HUDEP-2 (cell line): ENCODE measurements around the gene AQP1.

Experiments
- DNase-seq, 76 experiments: peaks; one replicate each; lab custom pipeline; 2025; ENCODE audit not compliant: unreplicated experiment in 76 of 76; lab: John Stamatoyannopoulos, UW

The AQP1 gene

DNA sequence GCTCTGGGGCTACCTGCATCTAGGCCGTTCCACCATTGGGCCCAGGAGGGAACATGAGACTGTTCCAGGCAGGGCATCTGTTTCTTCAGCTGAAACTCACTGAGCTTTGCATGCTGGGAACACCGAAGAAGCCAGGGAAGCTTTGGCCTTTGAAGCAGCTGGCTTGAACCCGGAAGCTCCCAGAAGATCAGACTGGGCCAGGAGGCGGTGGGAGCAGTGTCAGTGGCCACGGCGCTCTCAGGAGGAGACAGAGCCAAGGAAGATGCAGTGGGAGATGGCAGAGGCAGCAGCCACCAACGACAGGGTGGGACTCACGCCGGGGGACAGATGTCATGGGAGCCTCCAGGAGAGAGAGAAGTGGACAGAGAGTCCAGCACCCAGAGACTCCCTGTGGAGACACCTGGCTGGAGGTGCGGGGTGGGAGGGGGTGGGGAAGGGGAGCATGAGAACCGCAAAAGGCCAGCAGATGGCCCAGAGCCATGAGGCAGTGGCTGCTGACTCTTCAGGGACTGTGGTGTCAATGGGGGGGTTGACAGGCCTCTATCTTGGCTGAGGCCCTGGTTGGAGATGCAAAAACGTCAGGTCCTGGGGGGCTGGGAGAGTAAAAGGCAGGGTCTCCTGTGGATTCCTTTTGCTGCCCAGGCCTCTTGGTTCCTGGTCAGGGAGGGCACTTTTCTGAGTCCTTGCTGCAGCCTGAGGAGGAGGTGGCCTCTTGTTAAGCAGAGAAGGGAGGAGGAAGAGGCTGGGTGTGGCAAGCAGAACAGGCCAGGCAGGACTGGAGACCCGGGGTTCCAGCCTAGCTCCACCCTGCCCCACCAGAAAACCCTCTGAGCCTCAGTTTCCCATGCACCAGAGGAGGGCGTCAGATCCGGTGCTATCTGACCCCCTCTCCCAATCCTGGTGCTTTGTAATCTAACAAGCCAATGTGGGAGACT lies 6.3 kb upstream of the AQP1 start:
- DNase-seq = peak in 11 of 76 experiments; percentile 6 to 33 (median 23)

DNA sequence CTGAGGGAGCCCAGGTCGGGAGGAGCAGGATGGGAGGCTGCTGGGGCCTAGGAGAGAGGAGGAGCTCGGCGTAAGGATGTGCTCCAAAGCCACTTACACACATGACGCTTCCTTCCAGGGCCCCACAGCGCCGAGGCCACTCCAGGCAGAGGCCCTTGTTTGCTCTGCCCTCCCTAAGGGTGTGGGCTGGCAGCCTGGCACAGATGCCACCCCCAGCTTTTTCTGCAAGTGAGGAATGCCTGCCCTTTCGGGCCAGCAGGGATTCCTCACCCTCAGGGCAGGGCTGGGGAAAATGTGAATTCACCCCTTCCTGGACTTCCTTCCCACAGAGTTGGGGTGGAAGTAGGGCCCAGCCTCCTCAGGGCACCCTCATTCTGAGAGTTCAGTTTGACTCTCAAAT lies 5.6 kb upstream of the AQP1 start:
- DNase-seq = no peak

DNA sequence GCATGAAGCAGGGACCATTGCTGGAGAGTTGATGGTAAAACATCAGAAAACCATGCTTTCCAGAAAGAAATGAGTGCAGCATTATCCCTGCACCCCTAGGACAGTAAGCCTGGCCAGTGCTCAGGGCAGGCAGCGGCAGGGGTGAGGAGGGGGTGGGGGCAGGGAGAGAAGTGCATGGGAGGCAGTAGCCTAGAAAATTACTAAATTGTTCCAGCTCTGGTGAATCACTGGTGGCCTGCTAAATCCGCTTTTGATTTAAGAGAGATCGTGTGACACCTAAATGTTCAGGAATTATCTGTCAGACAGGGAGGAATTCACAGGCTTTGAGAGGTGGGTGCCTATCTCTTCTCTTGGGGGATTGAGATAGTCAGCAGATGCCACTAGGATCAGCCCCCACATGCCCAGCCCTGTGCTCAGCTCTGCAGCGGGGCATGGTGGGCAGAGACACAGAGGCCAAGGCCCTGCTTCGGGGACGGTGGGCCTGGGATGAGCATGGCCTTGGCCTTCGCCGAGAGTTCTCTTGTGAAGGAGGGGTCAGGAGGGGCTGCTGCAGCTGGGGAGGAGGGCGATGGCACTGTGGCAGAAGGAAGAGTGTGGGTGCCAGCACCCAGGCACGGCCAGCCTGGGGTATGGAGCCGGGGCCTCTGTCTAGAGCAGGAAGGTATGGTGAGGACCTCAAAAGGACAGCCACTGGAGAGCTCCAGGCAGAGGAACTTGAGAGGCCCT lies 5.0 kb upstream of the AQP1 start:
- no peak for DNase-seq

GRCh38 chr7:30907527-30908267 lies 4.0 kb upstream of the AQP1 start:
- DNase-seq = no peak

DNA sequence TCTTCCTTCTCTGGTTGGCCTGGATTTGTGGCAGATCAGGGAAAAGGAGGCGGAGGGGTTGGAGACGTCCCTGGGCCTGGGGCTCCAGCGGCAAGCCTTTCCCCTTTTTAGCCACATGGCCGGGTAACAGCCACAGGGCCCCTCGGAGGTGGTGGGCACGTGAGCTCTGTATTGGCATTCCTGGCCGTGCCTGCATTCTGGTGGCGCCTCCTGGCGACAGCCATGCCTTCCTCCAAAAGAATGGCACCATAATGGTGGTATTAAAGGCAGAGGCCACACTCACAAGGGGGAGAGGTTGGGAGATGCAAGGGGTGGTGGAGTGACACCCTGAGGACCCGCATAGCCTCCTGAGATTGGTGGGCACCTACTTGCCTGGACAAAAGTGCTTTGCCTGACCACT lies 3.0 kb upstream of the AQP1 start:
- peak in 12 of 76 experiments; percentile 15 to 43 (median 25) for DNase-seq

GRCh38 chr7:30909431-30909830 lies 2.2 kb upstream of the AQP1 start:
- peak in 1 of 76 experiments; percentile 12 for DNase-seq

DNA sequence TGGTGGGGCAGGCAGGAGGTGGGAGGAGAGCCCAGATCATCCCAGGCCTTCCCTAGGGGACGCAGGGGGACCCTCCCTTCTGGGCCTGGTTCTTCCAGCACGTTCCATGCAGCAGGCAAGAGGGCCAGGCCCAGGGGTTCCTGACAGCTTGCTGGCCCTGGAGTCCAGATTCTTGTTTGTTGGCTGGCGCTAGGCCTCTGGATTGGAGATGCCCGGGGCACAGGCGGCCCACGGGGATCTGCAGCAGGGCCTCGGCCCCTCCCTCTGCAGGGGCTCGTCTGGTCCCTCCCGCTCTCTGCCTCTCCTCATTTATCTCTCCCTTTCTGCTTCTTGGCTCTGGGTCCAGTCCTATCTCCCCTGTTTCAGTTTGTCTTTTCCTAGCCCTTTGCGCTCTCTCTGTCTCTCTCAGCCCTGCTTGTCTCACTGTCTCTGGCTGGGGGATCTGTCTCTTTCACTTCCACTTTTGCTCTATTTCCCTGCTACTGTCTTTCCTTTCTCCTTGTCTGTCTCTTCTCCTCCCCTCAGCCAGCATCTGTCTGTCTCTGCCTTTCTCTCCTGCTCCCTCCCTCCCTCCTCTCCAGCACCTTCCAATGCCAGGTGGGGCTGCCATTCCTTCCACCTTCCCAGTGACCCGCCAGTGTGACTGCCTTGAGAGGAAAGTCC lies 1.1 kb upstream of the AQP1 start:
- peak in 30 of 76 experiments; percentile 5 to 67 (median 31) for DNase-seq

DNA sequence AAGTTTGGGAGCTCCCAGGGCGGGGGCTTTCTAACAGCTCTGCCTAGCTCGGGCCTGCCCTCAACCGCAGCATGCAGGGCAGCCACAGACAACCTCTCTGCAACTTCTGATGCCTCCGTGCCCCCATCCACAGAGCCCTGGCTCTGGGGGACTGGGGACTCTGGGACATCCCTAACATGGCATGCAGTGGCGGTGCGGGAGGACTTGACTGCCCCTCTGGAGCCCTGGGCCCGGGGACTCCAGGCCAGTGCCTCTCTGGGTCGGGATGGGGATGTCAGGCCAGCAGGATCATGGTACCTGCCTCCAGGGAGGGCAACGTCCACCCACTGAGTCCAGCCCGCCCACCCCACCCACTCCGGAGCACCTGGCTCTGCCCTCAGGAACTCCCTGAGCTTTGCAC lies 520 bp upstream of the AQP1 start:
- DNase-seq = peak in 7 of 76 experiments; percentile 18 to 66 (median 25)

DNA sequence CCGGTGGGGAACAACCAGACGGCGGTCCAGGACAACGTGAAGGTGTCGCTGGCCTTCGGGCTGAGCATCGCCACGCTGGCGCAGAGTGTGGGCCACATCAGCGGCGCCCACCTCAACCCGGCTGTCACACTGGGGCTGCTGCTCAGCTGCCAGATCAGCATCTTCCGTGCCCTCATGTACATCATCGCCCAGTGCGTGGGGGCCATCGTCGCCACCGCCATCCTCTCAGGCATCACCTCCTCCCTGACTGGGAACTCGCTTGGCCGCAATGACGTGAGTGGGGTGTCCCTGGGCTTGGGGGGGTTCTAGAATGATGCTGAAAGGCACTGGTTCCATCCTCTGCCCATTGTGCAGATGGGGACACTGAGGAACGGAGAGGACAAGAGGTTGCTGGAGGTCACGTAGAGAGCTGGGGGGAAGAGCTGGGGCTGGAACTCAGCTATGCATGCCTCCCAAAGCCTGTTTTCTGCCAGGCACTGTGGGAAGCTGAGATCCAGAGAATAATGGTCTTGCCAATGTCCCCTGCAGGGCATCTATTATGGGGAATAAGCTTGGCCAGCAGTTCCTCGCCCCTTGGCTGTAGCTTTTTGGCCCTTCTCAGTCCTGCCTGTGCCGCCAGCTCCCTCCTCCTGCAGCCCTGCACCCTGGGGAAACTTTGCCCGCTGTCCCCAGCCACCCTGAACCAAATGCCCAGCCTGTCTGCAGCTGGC lies 523 bp downstream of the AQP1 start:
- DNase-seq = peak in 1 of 76 experiments; percentile 25

- DNase-seq = no peak
Measured at GRCh38 chr7:30912731-30912985, 1.0 kb downstream of the AQP1 start.

DNA sequence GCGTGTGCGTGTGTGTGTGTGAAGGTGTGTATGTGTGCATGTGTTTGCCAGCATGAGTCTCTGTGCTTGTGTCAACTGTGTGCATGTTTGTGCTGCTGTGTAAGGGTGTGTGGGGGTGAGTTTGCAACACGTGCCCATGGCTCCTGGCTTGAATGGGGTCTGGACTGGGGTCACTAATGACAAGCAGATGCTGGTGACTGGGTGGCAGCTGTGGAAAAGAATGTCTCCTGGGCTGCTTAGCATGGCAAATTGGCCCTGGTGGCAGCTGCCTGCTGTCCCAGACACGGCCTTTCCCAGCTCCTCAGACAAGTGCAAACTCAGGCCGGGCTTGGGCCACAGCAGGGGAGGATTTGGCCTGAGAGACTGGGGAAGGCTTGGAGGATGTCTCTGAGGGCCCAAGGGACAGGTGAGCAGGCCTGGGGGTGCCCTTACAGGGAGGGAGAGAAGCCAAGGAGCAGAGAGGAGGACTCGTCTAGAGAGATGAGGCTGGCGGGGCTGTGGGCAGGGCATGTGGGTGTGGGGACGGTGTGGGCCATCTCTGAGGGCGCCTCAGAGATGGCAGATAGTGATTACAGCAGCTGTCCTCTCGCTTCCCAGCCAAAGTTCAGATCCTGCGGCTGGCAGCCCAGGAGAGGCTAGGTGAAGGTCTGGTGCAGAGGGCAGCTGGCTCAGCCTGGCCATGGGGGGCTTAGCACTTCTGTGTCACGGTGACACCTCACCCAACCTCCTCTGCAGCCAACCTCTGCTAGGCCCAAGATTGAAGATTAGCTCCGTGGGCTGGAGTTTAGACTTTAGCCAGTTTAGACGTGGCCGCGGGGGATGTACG lies 1.5 kb downstream of the AQP1 start:
- peak in 36 of 76 experiments; percentile 12 to 74 (median 40) for DNase-seq

GRCh38 chr7:30913821-30914515 lies 2.3 kb downstream of the AQP1 start:
- peak in 52 of 76 experiments; percentile 2 to 77 (median 36) for DNase-seq

DNA sequence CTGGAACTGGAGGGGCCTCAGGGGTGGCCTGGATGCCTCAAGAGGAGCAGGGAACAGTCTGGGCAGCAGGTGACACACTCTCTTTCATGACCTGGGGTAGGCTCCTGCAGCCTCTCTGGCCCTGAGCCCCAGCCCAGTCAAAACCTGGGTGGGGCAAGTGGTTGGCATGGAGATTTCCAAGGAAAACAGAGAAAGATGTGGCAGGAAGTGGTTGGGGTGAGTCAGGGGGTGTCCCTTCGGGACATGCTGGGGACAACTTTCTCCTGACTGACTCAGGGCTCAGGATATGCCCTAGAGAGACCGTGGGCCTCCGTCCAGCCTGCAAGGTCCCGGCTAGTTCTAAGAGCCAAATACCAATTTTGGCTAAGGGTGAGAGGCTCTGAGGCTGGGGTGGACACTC lies 2.9 kb downstream of the AQP1 start:
- peak in 8 of 76 experiments; percentile 32 to 65 (median 56) for DNase-seq

DNA sequence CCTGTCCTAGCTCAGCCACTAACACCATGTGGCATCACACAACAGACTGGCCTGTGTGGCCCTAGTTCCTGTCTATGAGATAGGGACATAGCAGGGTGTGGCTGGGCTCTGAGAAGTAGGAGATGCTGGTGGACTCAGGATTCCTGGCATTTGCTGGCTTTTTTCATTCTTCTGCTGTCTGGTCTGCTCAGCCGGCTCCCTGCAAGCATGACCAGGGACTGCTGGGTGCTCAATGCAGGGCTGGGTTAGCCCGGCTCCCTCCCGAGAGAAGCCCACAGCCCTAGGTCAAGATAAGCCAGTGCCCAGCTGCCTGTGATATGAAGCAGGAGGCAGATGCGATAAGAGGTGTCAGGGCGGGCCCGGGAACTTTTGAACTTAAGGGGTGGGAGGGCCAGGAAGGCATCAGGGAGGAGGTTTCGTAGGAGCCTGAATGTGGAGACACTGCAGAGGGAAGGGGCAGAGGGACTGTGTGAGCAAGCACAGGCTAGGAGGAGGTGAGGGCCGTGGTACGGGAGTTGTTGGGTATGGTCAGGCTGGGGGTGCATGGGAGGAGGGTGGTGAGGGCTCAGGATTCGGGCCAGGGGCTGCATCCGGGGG lies 3.5 kb downstream of the AQP1 start:
- DNase-seq = peak; percentile 31 to 98 (median 86)

GRCh38 chr7:30915751-30916150 lies 4.1 kb downstream of the AQP1 start:
- no peak for DNase-seq

DNA sequence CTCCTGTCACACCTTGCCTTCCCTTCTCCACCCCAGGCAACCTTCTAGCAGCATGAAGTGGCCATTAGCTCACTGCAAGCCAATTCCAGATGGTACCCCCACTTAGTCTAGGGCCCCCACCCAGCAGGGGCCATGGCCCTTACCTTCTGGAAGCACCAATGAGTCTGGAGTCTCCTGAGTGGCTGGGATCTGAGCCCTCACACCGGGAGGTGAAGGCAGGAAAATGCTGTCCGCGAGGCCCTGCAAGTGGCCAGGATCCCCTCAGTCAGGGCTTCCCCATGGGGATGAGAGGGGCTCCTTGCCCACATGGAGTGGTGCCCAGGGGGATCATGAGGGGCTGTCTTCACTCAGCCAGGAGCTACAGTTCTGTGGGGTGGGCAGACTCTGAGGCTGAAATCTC lies 4.6 kb downstream of the AQP1 start:
- no peak for DNase-seq

DNA sequence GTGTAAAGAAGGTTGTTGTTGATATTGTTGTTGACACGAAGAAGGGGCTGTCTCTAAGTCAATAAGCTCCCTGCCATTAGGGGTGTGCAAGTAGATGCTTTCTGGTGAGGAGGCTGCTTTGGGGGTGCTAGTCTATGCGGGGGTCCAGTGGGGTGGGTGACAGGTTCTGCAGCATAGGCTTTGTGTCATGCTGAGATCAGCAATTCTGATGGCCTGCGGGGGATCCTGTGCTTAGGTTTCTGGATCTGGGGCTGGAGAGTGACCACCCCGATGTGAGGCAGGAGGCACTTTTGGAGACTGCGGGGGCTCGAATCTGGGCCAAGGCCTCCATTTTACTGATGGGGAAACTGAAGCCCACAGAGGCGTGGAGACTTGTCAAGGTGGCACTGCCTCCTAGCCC lies 5.1 kb downstream of the AQP1 start:
- DNase-seq = no peak

DNA sequence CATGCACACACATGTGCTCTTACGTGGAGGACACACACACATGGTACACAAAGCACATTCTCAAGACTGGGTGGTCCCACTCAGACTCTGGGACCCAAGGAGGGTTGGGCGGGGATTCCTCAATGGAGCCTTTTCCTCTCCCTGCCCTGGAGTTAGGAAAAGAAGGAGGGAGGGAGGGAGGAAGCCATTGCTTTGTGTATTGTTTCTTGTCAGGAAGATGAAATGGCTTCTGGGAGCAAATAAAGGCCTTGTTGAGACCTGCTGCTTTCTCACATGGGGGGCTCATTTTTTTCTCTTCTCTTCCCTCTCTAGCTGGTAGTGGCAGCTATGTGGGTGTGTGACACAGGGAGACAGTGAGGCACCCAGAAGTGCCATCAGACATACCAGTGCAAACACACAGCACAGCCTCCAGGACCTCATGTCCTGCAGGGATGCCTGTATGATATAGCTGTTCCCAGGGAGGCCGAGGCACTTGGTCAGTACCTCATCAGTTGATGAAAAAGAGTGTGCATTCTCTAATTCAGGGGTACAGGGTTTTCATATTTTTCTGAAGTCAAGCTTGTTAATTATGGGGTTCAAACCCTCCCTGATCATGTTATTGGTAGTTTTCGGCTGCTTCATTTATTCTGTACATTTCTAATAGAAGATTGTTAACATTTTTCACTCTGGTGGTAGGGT lies 5.7 kb downstream of the AQP1 start:
- no peak for DNase-seq
